Trophoblast cell (in vitro differentiated cells and primary cell): Measurements from ENCODE around the gene LINGO3.

Experiments
- DNase-seq, 2 donors: peaks; one replicate each; pipeline ENCODE4 v3.0.0-alpha.2; 2016
- H2AFZ ChIP-seq: 2 replicates; pipeline ENCODE4 v1.6.1; 2013; ENCODE audit warnings: low read length, moderate library complexity, mild to moderate bottlenecking; ENCODE audit not compliant: insufficient read depth, poor library complexity
- H2AK5ac ChIP-seq: 2 replicates; pipeline ENCODE4 v1.6.1; 2013; ENCODE audit warnings: mild to moderate bottlenecking, low read length
- H2BK120ac ChIP-seq: 2 replicates; pipeline ENCODE4 v1.6.1; 2013; ENCODE audit warnings: low read length, mild to moderate bottlenecking, moderate library complexity; ENCODE audit not compliant: insufficient read depth, poor library complexity
- H2BK12ac ChIP-seq: 2 replicates; pipeline ENCODE4 v1.6.1; 2013; ENCODE audit warnings: mild to moderate bottlenecking, low read length, moderate library complexity
- H2BK5ac ChIP-seq: 2 replicates; pipeline ENCODE4 v1.6.1; 2013; ENCODE audit warnings: low read length, low read depth, moderate library complexity, mild to moderate bottlenecking; ENCODE audit not compliant: poor library complexity
- H3K14ac ChIP-seq: 2 replicates; pipeline ENCODE4 v1.6.1; 2013; ENCODE audit warnings: mild to moderate bottlenecking, low read length
- H3K18ac ChIP-seq: 2 replicates; pipeline ENCODE4 v1.6.1; 2013; ENCODE audit warnings: mild to moderate bottlenecking, low read length
- H3K23ac ChIP-seq: 2 replicates; pipeline ENCODE4 v1.6.1; 2013; ENCODE audit warnings: low read length
- H3K27ac ChIP-seq: 2 replicates; pipeline ENCODE4 v1.5.1; 2013; ENCODE audit warnings: low read depth, mild to moderate bottlenecking, inconsistent platforms, low read length, moderate library complexity
- H3K27me3 ChIP-seq: 2 replicates; pipeline ENCODE4 v1.6.1; 2013; ENCODE audit warnings: inconsistent platforms, mild to moderate bottlenecking, low read length, moderate library complexity; ENCODE audit not compliant: insufficient read depth
- H3K36me3 ChIP-seq, 2 experiments: 1 replicate in 1 of 2; 2 replicates in 1 of 2; pipeline ENCODE4 v1.6.1; 2013; ENCODE audit warnings: low read length in 2 of 2, mild to moderate bottlenecking in 2 of 2, moderate library complexity in 1 of 2; ENCODE audit not compliant: insufficient read depth in 2 of 2, control insufficient read depth in 1 of 2
- H3K4ac ChIP-seq: 2 replicates; pipeline ENCODE4 v1.6.1; 2013; ENCODE audit warnings: low read depth, mild to moderate bottlenecking, low read length, moderate library complexity
- H3K4me1 ChIP-seq, 2 experiments: 1 replicate in 1 of 2; 2 replicates in 1 of 2; pipeline ENCODE4 v1.6.1; 2013; ENCODE audit warnings: low read length in 2 of 2, mild to moderate bottlenecking in 2 of 2, moderate library complexity in 1 of 2; ENCODE audit not compliant: insufficient read depth in 2 of 2, control insufficient read depth in 1 of 2
- H3K4me2 ChIP-seq: 2 replicates; pipeline ENCODE4 v1.6.1; 2013; ENCODE audit warnings: inconsistent platforms, mild to moderate bottlenecking, low read length, moderate library complexity
- H3K4me3 ChIP-seq: 2 replicates; pipeline ENCODE4 v1.5.1; 2013; ENCODE audit warnings: mild to moderate bottlenecking, low read depth, low read length, inconsistent platforms
- H3K79me1 ChIP-seq: one replicate; pipeline ENCODE4 v1.6.1; 2013; ENCODE audit warnings: low read length
- H3K79me2 ChIP-seq: 2 replicates; pipeline ENCODE4 v1.6.1; 2013; ENCODE audit warnings: low read length, mild to moderate bottlenecking; ENCODE audit not compliant: control insufficient read depth, insufficient read depth, poor library complexity
- H3K9ac ChIP-seq: 2 replicates; pipeline ENCODE4 v1.6.1; 2013; ENCODE audit warnings: mild to moderate bottlenecking, low read length
- H3K9me3 ChIP-seq: 2 replicates; pipeline ENCODE4 v1.6.1; 2013; ENCODE audit warnings: low read depth, mild to moderate bottlenecking, control low read depth, inconsistent platforms, low read length; ENCODE audit not compliant: insufficient read depth
- H4K12ac ChIP-seq: 2 replicates; pipeline ENCODE4 v1.6.1; 2013; ENCODE audit warnings: low read depth, mild to moderate bottlenecking, low read length, moderate library complexity
- H4K8ac ChIP-seq: 2 replicates; pipeline ENCODE4 v1.6.1; 2013; ENCODE audit warnings: low read depth, mild to moderate bottlenecking, low read length, moderate library complexity
- H4K91ac ChIP-seq: one replicate; pipeline ENCODE4 v1.6.1; 2013; ENCODE audit warnings: low read depth, mild to moderate bottlenecking, low read length, moderate library complexity
- WGBS: extraction: QIAGEN DNeasy Blood & Tissue Kit; methylation state at CpG from one replicate; pipeline ENCODE4 v1.1.7; 2013; ENCODE audit warnings: missing lambda C conversion rate; ENCODE audit not compliant: insufficient read length, insufficient coverage; ENCODE audit errors: extremely low coverage; 5-methylcytosine and 5-hydroxymethylcytosine counted together

The LINGO3 gene

DNA sequence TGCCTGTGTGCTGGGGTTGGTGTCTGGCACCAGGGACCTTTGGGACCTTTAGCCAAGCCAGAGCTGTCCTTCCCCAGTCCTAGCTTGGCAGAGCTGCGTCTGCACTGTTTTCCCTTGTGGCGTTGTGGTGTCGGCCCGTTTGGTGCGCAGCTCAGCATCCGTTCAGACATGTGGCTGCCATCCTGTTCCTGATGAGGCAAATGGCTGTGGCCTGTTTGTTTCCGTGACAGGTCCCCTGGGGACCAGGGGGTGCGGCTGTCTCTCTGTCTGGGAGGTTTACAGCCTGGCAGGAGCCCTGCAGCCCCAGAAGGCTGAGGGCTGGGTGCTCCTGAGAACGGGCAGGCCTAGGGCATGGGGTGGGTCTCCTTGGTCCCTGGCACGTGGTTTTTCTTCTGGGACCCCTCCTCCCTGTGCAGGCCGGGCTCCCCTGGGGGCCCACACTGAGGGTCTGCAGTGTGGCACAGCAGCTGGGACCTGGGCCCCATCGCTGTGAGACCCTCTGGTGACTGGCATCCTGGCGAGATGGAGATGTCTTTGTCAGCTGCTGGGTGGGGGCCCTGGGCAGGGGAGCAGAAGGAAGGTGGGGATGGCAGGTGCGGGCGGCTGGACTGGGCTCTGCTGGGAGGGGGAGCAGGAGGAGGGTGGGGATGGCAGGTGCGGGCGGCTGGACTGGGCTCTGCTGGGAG, 24.5 kb upstream of the LINGO3 start:
- no peak overlapping the region for H3K27ac ChIP-seq
- WGBS = no CpG with 5 or more reads among the region's 17 CpGs
- no peaks in the 10 kb centered on the region for H3K27me3 ChIP-seq
- no peak overlapping the region for H3K18ac ChIP-seq
- peaks cover 0 to 4% of the 10 kb centered on the region in 2 experiments for H3K36me3 ChIP-seq
- no peak overlapping the region for H2BK5ac ChIP-seq
- H3K4me2 ChIP-seq = no peak overlapping the region
- DNase-seq = no peak
- no peak overlapping the region for H4K8ac ChIP-seq
- no peak overlapping the region for H3K4me3 ChIP-seq
- peaks cover 10% of the 10 kb centered on the region for H3K79me2 ChIP-seq
- no peak overlapping the region for H4K12ac ChIP-seq
- peak overlapping the region; percentile 22 for H3K4ac ChIP-seq
- H2AK5ac ChIP-seq = no peak overlapping the region
- H3K14ac ChIP-seq = no peak overlapping the region
- H3K9ac ChIP-seq = no peak overlapping the region
- H3K9me3 ChIP-seq = peaks cover 9% of the 10 kb centered on the region
- no peak overlapping the region for H3K23ac ChIP-seq
- H2BK120ac ChIP-seq = no peak overlapping the region
- H2AFZ ChIP-seq = no peak overlapping the region
- no peak overlapping the region for H2BK12ac ChIP-seq
- H3K79me1 ChIP-seq = peaks cover 8% of the 10 kb centered on the region
- no peak overlapping the region for H4K91ac ChIP-seq
- peaks cover 12 to 27% of the 10 kb centered on the region in 2 experiments for H3K4me1 ChIP-seq

DNA sequence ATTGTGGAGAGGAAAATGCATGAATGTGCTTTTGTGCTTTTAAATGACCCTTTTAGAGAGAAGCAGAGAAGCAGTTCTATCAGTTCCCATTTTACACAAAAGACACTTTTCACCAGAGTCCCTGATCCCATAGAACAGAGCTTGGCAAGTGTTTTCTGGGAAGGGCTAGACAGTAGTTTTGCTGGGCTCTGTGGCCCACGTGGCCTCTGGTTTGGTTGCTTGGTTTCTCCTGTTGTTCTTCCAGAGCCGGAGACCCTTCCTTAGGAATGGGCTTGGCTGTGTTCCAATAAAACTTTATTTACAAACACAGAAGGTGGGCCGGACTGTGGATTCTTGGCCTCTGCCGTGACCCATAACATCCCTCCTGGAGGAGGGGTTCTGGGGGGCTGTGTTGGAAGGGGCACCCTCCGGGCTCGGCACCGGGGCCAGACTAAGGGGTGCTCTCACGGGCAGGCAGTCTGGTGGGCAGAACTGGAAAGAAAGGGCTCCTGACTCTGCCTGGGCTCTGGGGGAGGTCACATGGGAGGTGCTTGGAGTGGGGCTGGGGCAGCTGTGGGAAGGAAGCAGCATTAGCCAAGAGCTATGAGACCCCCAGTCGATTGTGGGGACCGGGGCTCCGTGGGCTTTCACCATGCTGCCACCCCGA, 23.8 kb upstream of the LINGO3 start:
- Histone ChIP-seq H4K91ac (no peak overlapping the region), H4K8ac (no peak overlapping the region), H3K79me1 (peaks cover 8% of the 10 kb centered on the region), H3K27me3 (no peaks in the 10 kb centered on the region), H3K27ac (no peak overlapping the region), H3K18ac (no peak overlapping the region), H2AFZ (no peak overlapping the region), H3K4me2 (no peak overlapping the region), H3K4ac (peak overlapping the region; percentile 37), H2BK120ac (no peak overlapping the region), H2BK5ac (no peak overlapping the region), H3K9me3 (peaks cover 9% of the 10 kb centered on the region), H3K36me3 (peaks cover 0 to 4% of the 10 kb centered on the region in 2 experiments), H3K4me3 (no peak overlapping the region), H2AK5ac (no peak overlapping the region), H3K9ac (no peak overlapping the region), H3K79me2 (peaks cover 10% of the 10 kb centered on the region), H3K4me1 (peaks cover 8 to 23% of the 10 kb centered on the region in 2 experiments), H2BK12ac (no peak overlapping the region), H3K14ac (no peak overlapping the region), H4K12ac (no peak overlapping the region), H3K23ac (no peak overlapping the region)
- no peak for DNase-seq
- WGBS = no CpG with 5 or more reads among the region's 12 CpGs

DNA sequence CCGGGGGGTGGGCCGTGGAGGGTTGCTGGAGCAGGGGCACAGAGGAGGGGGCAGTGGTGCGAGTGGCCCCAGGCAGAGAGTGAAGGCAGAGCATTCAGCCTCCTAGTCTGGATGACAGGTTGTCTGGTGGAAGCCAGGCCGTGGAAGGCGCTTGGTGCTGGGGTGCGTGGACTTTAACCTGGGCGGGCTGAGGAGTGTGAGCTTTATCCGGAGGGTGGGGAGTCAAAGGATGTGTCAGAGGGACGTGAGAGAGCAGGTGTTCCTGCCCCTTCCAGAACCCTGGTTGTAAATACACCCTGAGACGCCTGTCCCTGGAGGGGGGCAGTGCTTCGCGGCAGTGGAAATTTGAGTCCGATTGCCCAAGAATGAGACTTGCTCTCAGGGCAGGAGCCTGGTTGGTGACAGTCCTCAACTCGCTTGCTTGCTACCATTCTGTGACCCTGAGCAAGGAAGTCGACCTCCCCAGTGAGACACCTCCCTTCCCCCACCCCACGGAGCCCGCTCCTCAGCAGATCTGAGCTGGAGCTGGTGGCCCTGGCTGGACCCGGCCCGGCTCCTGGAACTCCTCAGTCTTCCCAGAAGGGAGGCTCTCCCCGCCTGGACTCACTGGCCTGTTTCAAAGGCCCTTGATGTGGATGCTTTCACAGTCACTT, 22.8 kb upstream of the LINGO3 start:
- H3K18ac ChIP-seq = no peak overlapping the region
- H3K27ac ChIP-seq = no peak overlapping the region
- H2AK5ac ChIP-seq = no peak overlapping the region
- no peak overlapping the region for H3K23ac ChIP-seq
- peaks cover 8% of the 10 kb centered on the region for H3K79me1 ChIP-seq
- no peak overlapping the region for H3K4me2 ChIP-seq
- H4K91ac ChIP-seq = no peak overlapping the region
- H2BK5ac ChIP-seq = no peak overlapping the region
- H2AFZ ChIP-seq = no peak overlapping the region
- H2BK12ac ChIP-seq = no peak overlapping the region
- peaks cover 4 to 8% of the 10 kb centered on the region in 2 experiments for H3K36me3 ChIP-seq
- H3K27me3 ChIP-seq = no peaks in the 10 kb centered on the region
- no CpG with 5 or more reads among the region's 20 CpGs for WGBS
- H4K12ac ChIP-seq = no peak overlapping the region
- no peak overlapping the region for H3K9ac ChIP-seq
- H4K8ac ChIP-seq = no peak overlapping the region
- no peak overlapping the region for H3K14ac ChIP-seq
- peaks cover 10% of the 10 kb centered on the region for H3K79me2 ChIP-seq
- peaks cover 8 to 19% of the 10 kb centered on the region in 2 experiments for H3K4me1 ChIP-seq
- H3K4ac ChIP-seq = peak overlapping the region; percentile 23
- no peak overlapping the region for H2BK120ac ChIP-seq
- H3K9me3 ChIP-seq = peaks cover 3% of the 10 kb centered on the region
- no peak overlapping the region for H3K4me3 ChIP-seq
- no peak for DNase-seq

DNA sequence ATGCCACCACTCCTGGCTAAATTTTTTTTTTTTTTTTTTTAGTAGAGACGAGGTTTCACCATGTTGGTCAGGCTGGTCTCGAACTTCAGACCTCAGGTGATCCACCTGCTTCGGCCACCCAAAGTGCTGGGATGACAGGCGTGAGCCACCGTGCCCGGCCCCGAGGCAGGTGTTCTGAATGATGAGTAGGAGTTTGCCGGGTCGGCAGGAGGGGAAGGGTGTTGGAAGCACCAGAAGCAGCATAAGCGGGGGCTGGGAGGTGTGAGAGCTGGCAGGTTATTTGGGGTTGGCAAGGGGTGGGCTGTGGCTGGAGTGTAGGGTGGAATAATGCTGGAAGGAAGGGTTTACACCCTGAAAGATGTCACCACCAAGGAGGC, 22.3 kb upstream of the LINGO3 start:
- Histone ChIP-seq H3K4me1 (peaks cover 8 to 19% of the 10 kb centered on the region in 2 experiments), H3K14ac (no peak overlapping the region), H3K9ac (no peak overlapping the region), H3K79me1 (peaks cover 8% of the 10 kb centered on the region), H3K4me2 (no peak overlapping the region), H2BK120ac (no peak overlapping the region), H3K23ac (no peak overlapping the region), H4K91ac (no peak overlapping the region), H4K12ac (no peak overlapping the region), H3K9me3 (no peaks in the 10 kb centered on the region), H3K18ac (no peak overlapping the region), H2BK12ac (no peak overlapping the region), H3K36me3 (peaks cover 9 to 12% of the 10 kb centered on the region in 2 experiments), H3K4ac (no peak overlapping the region), H2AFZ (no peak overlapping the region), H3K4me3 (no peak overlapping the region), H4K8ac (no peak overlapping the region), H3K27ac (no peak overlapping the region), H3K27me3 (no peaks in the 10 kb centered on the region), H2BK5ac (no peak overlapping the region), H3K79me2 (peaks cover 10% of the 10 kb centered on the region), H2AK5ac (no peak overlapping the region)
- no peak for DNase-seq
- no CpG with 5 or more reads among the region's 10 CpGs for WGBS
